Upper lobe of left lung (tissue), 6 donors: ENCODE data around the gene MAP3K3. TPM values are rescaled to one million over a fixed set of nuclear protein-coding genes. Genes with fewer than 3 reads are reported as not detected.
A peak's percentile ranks its signal among the peaks of the same experiment; 100 is the strongest.

Source experiments
- ATAC-seq, 2 donors: fragments of 200-7000 bp; cut with Tn5 transposase; one replicate each; pipeline ENCODE4 v1.9.1; 2022; ENCODE audit warnings: mild to moderate bottlenecking in 2 of 2, moderate library complexity in 2 of 2; ENCODE audit not compliant: low FRiP score in 2 of 2
- DNase-seq, 2 donors: peaks; one replicate each; pipeline ENCODE4 v3.0.0-alpha.2; 2019 to 2020
- H3K27ac ChIP-seq, 4 donors: fragments of 200-600 bp; sonication (generic); one replicate each; pipeline ENCODE4 v1.5.1; 2016 to 2019
- H3K27me3 ChIP-seq, 4 donors: fragments of 200-600 bp; sonication (generic); one replicate each; pipeline ENCODE4 v1.5.1; 2017 to 2019
- H3K36me3 ChIP-seq, 4 donors: fragments of 200-600 bp; sonication (generic); one replicate each; pipeline ENCODE4 v1.5.1; 2016 to 2019
- H3K4me1 ChIP-seq, 4 donors: fragments of 200-600 bp; sonication (generic); one replicate each; pipeline ENCODE4 v1.5.1; 2018 to 2019
- H3K4me3 ChIP-seq, 4 donors: fragments of 200-600 bp; sonication (generic); one replicate each; pipeline ENCODE4 v1.5.1; 2017 to 2019; ENCODE audit warnings: mild to moderate bottlenecking in 2 of 4, moderate library complexity in 1 of 4
- H3K9me3 ChIP-seq, 4 donors: fragments of 200-600 bp; sonication (generic); one replicate each; pipeline ENCODE4 v1.5.1; 2018 to 2019
- EP300 ChIP-seq, 4 donors: sonication (generic); formaldehyde crosslinking; IDR thresholded peaks; one replicate each; pipeline ENCODE4 v1.5.1; 2017; ENCODE audit warnings: antibody characterized with exemption in 4 of 4, control low read depth in 2 of 4
- POLR2A ChIP-seq, 4 donors: fragments of 450-650 bp; IDR thresholded peaks; one replicate each; pipeline ENCODE4 v1.5.1; 2016 to 2017; ENCODE audit warnings: antibody characterized with exemption in 4 of 4, mild to moderate bottlenecking in 2 of 4
- POLR2AphosphoS5 ChIP-seq, 2 donors: sonication (generic); formaldehyde crosslinking; IDR thresholded peaks; one replicate each; pipeline ENCODE4 v1.5.1; 2017; ENCODE audit warnings: antibody characterized with exemption in 2 of 2
- WGBS, 2 donors: methylation state at CpG; one replicate each; pipeline ENCODE4 v1.1.5; 2017 to 2018; 5-methylcytosine and 5-hydroxymethylcytosine counted together
- total RNA-seq, 6 donors: library from RNA; depleted of rRNA in 4 of 6; stranded (reverse); fragments of >200 nt in 4 of 6; gene quantifications; one replicate each; pipeline versions ENCODE4 v1.1.0 to v1.2.1, GENCODE V29; 2016 to 2021
- TF ChIP-seq, protein P1 (sequence below), 6 experiments: fragments of 450-650 bp in 4 of 6; fragments of 200-600 bp in 2 of 6; sonication (generic) in 2 of 6; IDR thresholded peaks; one replicate each; pipeline ENCODE4 v1.5.1; 2016 to 2019; ENCODE audit warnings: antibody characterized with exemption in 6 of 6
- donor health status: DM: no; HTN: no; CAD: no; lungs with moderate emphysema.
- donor health status: DM: no; HTN: yes; CAD: no; lungs with severe emphysema.

MAP3K3 gene
- total RNA-seq, 6 donors from 2014 or later = 55.1 to 116 (median 60.4) TPM

DNA sequence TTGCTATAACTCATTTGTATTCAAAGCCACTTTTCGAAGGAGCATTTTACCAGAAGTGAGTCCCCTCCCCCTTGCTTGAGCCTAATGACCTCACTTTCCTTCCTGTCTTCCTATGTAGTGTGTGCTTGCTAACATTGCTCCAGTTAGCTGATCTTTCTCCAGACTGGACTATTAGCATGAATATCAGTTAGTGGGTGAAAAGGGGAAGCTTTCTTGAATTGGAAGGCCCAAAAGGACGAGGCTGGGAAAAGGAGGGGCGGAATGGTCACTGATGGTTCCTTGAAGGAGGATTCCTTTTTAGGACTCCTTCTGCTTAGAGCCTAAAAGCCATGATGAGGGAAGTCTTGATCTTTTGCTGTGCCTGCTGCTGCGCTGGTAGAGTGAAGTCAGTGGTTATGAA, 11.9 kb downstream of the MAP3K3 start:
- WGBS, 2 donors = 37 to 53% methylated on average over 4 of the region's 4 CpGs
- peaks cover 0 to 59% (median 17%) of the 10 kb centered on the region in 4 donors for H3K36me3 ChIP-seq
- H3K27ac ChIP-seq = peak overlapping the region; percentile 48 to 81 (median 64)
- H3K9me3 ChIP-seq = no peaks in the 10 kb centered on the region
- peaks cover 39 to 54% (median 42%) of the 10 kb centered on the region in 4 donors for H3K4me1 ChIP-seq
- ATAC-seq (peak in 1 of 2 donors; percentile 75), DNase-seq (no peak)
- TF ChIP-seq POLR2AphosphoS5 (IDR thresholded peaks at IDR 0.05) = peak in 1 of 2 donors; percentile 35
- peak in 1 of 4 donors; percentile 10 for TF ChIP-seq EP300 (IDR thresholded peaks at IDR 0.05)
- TF ChIP-seq, protein P1, sequence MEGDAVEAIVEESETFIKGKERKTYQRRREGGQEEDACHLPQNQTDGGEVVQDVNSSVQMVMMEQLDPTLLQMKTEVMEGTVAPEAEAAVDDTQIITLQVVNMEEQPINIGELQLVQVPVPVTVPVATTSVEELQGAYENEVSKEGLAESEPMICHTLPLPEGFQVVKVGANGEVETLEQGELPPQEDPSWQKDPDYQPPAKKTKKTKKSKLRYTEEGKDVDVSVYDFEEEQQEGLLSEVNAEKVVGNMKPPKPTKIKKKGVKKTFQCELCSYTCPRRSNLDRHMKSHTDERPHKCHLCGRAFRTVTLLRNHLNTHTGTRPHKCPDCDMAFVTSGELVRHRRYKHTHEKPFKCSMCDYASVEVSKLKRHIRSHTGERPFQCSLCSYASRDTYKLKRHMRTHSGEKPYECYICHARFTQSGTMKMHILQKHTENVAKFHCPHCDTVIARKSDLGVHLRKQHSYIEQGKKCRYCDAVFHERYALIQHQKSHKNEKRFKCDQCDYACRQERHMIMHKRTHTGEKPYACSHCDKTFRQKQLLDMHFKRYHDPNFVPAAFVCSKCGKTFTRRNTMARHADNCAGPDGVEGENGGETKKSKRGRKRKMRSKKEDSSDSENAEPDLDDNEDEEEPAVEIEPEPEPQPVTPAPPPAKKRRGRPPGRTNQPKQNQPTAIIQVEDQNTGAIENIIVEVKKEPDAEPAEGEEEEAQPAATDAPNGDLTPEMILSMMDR (IDR thresholded peaks at IDR 0.05) = no peak
- no peak for TF ChIP-seq POLR2A (IDR thresholded peaks at IDR 0.05)
- H3K27me3 ChIP-seq = no peaks in the 10 kb centered on the region
- H3K4me3 ChIP-seq = no peak overlapping the region

DNA sequence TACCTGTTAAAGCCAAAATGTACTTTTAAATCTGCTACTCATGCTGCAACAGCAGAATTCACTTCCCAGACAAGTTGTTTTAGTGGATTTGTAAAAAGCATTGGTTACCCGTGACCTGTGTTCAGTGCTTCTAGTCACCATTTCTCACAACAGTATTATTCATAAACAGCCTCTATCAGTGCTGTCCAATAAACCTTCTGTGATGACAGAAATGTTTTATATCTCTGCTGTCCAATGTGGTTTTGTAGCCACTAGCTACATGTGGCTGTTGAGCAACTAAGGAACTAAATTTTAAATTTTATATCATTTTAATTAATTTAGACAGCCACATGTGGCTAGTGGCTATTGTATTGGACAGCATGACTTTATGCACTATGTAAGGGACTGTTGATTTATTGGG, 12.6 kb downstream of the MAP3K3 start:
- Histone ChIP-seq H3K4me3 (no peak overlapping the region), H3K4me1 (peaks cover 35 to 48% (median 38%) of the 10 kb centered on the region in 4 donors), H3K27ac (peak overlapping the region; percentile 18 to 81 (median 64)), H3K27me3 (no peaks in the 10 kb centered on the region), H3K9me3 (no peaks in the 10 kb centered on the region), H3K36me3 (peaks cover 0 to 58% (median 17%) of the 10 kb centered on the region in 4 donors)
- ATAC-seq = no peak
- 88 to 89% methylated on average over 1 of the region's 1 CpG for WGBS, 2 donors
- DNase-seq = no peak
- TF ChIP-seq, protein P1 (IDR thresholded peaks at IDR 0.05) = no peak
- no peak for TF ChIP-seq POLR2A (IDR thresholded peaks at IDR 0.05)
- no peak for TF ChIP-seq EP300 (IDR thresholded peaks at IDR 0.05)
- TF ChIP-seq POLR2AphosphoS5 (IDR thresholded peaks at IDR 0.05) = no peak

DNA sequence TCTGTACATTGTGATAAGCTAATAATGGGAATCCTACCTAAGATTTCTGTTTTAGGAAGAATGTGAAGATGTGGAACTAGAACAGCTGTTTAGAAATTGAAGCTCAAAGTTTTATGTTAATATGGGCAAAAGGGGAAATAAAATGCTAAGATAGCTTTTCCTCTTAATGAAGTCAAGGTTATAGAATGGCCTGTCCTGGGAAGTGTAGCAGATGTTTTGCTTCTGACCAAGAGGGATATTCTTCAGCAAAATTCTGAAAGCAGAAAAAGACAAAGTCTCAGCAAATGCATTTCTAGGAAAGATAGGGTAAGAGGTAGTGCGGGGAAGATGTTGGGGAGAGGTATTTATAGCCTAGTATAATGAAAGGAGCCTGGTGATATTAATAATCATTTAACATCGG, 13.1 kb downstream of the MAP3K3 start:
- Histone ChIP-seq H3K27ac (peak overlapping the region in 3 of 4 donors; percentile 3 to 81 (median 74)), H3K4me1 (peaks cover 30 to 43% (median 35%) of the 10 kb centered on the region in 4 donors), H3K36me3 (peaks cover 0 to 58% (median 17%) of the 10 kb centered on the region in 4 donors), H3K27me3 (no peaks in the 10 kb centered on the region), H3K4me3 (no peak overlapping the region), H3K9me3 (no peaks in the 10 kb centered on the region)
- ATAC-seq (no peak), DNase-seq (no peak)
- 89 to 91% methylated on average over 2 of the region's 2 CpGs for WGBS, 2 donors
- TF ChIP-seq POLR2AphosphoS5 (IDR thresholded peaks at IDR 0.05) (no peak), EP300 (IDR thresholded peaks at IDR 0.05) (no peak), POLR2A (IDR thresholded peaks at IDR 0.05) (no peak)
- TF ChIP-seq, protein P1 (IDR thresholded peaks at IDR 0.05) = no peak

DNA sequence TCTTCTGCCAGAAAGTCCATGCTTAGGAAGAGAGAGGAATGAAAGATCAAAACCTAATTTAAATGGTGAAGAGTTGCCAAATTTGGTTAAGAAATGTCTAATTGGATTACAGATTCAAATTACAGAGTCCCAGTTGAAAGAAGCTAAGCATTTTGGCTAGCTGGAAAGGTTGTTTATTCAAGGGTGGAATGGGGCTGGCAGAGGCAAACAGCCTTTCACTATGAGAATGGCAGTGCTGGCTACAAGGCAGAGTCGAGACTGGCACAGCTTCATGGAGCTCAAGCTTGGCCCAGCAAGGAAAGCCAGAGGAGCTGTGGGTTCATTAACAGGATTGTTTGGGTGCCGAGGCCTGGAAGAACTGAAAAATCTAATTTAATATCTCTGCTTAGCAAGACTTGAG, 13.6 kb downstream of the MAP3K3 start:
- Histone ChIP-seq H3K4me1 (peaks cover 30 to 38% (median 33%) of the 10 kb centered on the region in 4 donors), H3K4me3 (no peak overlapping the region), H3K27ac (peak overlapping the region in 2 of 4 donors; percentile 3 to 19), H3K36me3 (peaks cover 0 to 62% (median 17%) of the 10 kb centered on the region in 4 donors), H3K27me3 (no peaks in the 10 kb centered on the region), H3K9me3 (no peaks in the 10 kb centered on the region)
- no peak for DNase-seq
- WGBS, 2 donors = 76 to 88% methylated on average over 2 of the region's 2 CpGs
- TF ChIP-seq POLR2A (IDR thresholded peaks at IDR 0.05) (no peak), EP300 (IDR thresholded peaks at IDR 0.05) (no peak), POLR2AphosphoS5 (IDR thresholded peaks at IDR 0.05) (no peak)
- TF ChIP-seq, protein P1 (IDR thresholded peaks at IDR 0.05) = no peak
- no peak for ATAC-seq

DNA sequence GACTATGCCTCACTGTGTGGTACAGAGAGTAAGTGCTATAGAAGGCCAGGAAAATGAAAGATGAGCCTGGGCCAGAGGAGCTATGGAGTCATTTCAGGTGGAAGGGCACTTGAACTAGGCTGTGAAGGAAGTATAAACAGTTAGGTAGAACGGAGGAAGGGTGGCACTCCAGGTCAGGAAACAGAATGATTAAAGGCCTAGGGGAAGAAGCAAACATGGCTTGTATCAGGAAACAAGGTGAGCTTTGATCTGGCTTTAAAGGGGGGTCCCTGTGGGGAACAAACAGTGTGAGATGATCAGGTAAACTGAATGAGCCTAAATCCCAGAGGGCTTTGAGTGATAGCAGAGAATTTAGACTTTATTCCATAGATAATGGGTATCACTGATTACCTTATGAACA, 16.9 kb downstream of the MAP3K3 start:
- peaks cover 0 to 59% (median 13%) of the 10 kb centered on the region in 4 donors for H3K36me3 ChIP-seq
- H3K4me3 ChIP-seq = no peak overlapping the region
- H3K27ac ChIP-seq = no peak overlapping the region
- H3K27me3 ChIP-seq = no peaks in the 10 kb centered on the region
- H3K9me3 ChIP-seq = no peaks in the 10 kb centered on the region
- 32 to 46% methylated on average over 1 of the region's 1 CpG for WGBS, 2 donors
- DNase-seq (no peak), ATAC-seq (no peak)
- TF ChIP-seq, protein P1 (IDR thresholded peaks at IDR 0.05) = no peak
- TF ChIP-seq POLR2A (IDR thresholded peaks at IDR 0.05) (no peak), POLR2AphosphoS5 (IDR thresholded peaks at IDR 0.05) (no peak), EP300 (IDR thresholded peaks at IDR 0.05) (no peak)
- peaks cover 12 to 25% (median 20%) of the 10 kb centered on the region in 4 donors for H3K4me1 ChIP-seq
